ENCODE measurements around the gene UTS2B.

The UTS2B gene

DNA sequence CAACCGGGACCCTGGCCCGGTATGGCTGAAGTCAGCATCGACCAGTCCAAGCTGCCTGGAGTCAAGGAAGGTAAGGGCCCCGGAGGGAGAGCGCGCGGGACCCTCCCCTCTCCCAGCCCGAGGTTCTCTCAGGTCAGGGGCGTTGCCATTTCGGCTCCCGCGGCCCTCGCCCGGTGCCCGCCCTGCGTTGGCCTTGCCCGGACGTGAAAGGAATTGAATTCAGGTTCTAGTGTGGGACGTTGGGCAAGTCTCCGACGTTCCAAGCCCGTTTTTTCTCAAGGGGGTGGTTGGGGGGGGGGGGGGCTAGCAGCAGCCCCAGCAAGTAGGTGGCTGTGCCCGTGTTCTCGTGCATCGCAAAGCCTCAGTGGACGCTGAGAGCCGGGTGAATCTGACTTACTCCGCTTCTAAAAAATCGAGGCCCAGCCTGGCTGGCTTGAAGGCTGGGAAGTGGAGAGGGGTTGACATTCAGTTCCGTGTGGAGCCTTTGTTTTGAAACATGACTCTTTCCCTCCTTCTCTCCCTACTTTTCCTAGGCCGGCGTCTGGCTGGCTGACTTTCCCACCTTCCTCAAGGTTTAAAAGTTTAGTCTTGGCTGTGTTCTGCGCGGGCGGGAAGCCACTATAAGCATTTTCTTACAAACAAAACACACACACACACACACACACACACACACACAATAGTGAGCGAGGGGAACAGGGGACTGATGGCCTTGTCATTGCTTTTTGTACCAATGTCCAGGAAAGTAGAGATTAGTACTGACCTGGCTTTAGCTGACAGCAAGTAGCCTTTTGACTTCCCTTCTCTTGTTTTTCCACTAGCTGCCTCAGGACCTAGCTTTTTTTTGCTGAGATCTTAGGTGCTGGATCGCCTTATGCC lies at the start of gene UTS2B:
Gene UTS2B, minus strand, starts transcription at position 873 of the 876 bp plus-strand sequence. CDS start 48,337 bp downstream, outside the sequence.
- DNase-seq: peak in 1 of 2 donors; percentile 57

DNA sequence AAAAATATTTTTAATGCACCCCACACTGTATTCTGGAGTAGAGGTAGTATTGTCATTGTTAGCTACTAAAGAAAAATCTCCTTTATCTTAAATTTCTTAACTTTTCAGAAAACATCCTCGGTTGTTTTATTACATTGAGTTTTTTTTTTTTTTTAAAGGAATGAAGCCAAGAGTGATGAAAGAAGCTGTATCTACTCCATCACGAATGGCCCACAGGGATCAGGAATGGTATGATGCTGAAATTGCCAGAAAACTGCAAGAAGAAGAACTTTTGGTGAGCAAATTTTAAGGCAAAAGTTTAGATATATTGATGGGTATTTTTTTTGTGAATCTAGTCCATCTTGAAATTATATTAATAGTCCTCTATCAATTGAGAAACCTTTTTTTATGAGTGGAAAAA lies 49.7 kb upstream of the UTS2B start:
- no peak for DNase-seq

DNA sequence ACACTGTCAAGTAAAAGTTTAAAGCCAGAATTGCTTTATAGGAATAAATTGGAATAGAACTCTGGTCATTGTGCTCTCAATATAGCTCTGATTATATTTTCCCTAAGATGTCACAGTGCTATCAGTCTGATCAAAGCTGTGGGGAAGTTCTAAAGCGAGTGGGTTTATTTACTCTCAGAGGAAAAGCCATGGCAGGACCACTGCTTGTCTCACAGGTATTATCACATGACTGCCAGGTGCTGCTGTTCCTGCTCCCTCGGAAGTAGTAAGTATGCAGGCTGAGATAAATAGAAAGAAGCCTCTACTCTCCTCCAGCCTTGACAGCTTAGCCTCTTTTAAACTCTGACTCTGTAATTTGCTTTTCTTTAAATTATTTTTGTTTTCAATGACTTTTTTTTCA lies 49.1 kb upstream of the UTS2B start:
- DNase-seq: no peak

DNA sequence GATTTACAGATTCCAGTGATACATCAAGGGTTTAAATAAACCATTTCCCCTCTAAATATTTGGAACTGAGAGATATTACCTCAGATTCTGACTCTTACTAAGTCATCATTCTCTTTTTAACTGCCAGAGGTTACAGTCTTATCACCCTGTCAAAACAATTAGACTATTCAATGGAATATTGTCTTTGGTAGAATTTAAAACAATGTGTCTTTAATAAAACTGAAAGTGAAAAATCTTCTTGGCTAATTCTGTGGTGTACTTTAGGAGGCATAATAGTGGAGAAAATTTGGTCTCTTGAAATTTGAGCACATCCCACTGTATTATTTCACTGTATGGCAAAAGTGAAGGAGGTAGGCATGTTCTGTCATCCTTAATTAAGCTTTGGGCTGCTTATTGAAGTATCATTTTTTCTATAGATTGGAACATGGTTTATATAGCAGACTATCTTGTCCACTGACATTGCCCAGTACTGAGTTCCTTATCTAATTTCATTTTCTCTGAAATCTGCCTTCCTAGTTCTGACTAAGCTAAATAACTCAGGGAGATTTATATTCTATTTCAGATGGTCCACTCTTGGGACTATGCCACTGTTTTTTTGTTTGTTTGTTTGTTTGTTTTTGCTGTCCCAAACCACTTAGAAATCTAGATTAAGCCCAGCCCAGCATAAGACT lies 48.0 kb upstream of the UTS2B start:
- no peak for DNase-seq

GRCh38 chr3:191376516-191377141 lies 46.3 kb upstream of the UTS2B start:
- no peak for DNase-seq

DNA sequence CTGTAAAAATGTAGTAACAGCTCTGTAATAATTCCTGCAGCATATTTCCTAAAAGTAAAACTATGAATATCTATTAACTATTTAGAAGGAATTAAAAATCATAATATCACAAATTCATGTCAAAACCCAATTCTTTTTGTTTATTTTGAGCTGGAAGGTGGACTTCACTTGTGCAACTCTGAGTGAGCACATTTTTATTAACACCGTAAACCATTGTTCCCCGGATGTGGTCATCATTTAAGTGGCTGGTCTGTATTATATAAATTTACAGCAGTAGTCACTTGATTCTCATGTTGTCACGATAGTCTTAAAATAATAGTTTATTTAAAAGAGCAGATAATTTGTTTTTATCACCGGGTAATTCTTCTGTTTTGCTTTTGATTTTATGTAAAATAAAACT lies 43.0 kb upstream of the UTS2B start:
- DNase-seq: no peak

- no peak for DNase-seq
Measured at GRCh38 chr3:191372122-191372521, 41.8 kb upstream of the UTS2B start.

DNA sequence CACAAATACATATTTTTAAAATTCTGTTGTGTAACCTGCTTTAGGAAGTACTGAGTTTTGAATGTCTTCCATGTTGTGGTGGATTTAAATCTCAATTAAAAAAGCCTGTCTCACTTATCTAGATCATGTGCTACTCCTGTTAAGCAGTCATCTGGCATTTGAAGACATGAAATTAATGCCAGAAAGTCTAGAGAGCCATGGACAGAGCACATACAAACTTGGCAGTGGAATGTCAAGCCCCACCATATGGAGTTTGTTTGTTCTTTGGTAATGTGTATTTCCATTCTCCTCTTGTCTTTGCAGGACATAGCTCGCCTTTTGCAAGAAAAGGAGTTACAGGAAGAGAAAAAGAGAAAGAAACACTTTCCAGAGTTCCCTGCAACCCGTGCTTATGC lies 39.3 kb upstream of the UTS2B start:
- no peak for DNase-seq

GRCh38 chr3:191368755-191369615 lies 38.7 kb upstream of the UTS2B start:
- no peak for DNase-seq

DNA sequence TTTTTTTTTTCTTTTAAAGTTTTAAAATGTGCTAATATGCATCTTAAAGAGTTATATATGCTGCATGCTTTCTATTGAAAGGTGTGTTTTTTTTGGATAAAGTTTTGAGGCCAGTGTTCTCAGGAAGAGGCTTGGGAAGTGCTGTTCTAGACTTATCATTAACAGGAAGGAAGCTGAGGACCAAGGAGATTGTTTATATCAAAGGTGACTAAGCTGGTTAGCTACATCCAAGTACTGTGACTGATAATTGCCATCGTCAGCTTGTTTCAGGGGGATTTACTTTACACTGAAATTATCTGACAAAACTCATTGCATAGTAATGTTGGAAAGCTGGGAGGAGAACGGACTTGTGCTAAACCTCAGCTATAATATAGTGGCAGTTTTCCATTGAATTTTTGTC lies 36.3 kb upstream of the UTS2B start:
- no peak for DNase-seq

DNA sequence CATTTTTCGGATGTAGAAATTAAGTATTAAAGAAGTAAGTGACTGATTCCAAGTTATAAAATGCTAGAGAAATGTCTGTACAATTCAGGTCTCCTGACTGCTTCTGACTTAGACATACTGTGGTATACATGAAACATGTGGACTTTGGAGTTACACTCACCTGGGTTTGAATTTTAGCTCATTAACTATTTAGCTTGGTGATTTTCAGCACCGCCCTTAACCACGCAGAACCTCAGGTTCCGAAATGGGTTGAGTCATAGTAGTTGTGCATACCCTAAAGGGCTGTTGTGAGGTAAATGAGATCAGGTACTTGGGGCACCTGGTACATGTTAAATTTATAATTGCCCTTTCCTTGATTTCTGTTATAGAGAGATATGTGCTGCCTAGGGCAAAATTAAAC lies 32.9 kb upstream of the UTS2B start:
- no peak for DNase-seq

DNA sequence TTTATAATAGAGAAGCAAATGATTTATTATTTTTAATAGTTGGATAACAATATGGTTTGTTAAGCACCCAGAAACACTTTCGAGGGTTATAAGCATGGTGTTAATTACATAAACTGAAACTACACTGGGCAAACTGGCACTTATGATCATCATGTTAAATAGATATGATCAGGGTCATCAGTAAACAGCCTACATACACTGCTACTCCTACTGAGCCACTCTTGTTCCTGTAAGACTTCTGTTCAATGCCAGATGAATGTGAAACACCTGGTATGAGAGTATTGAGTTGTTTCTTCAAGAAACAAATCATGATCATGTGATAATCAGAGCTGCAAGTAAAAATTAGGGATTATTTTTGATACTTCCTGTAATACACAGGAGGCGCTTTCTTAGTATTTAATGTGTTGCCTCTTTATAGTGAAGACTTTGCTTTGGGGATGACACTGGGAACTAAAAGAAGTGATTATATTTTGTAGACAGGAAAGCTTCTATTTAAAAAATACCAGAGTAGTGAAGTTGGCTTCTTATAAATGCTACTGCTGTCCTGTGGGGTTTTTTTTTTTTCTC lies 32.3 kb upstream of the UTS2B start:
- DNase-seq: no peak

DNA sequence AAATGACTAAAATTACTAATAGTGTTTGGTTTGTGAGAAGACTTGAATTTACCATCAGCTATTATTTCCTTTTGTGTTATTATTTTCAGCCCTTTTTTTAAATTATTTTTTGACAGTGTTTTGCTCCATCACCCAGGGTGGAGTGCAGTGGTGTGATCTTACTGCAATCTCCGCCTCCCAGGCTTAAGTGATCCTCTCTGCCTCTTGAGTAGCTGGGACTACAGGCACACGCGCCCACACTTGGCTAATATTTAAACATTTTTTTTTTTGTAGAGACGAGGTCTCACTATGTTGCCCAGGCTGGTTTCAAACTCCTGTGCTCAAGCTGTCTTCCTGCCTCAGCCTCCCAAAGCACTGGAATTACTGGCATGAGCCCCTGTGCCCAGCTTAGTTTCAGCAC lies 31.7 kb upstream of the UTS2B start:
- no peak for DNase-seq

DNA sequence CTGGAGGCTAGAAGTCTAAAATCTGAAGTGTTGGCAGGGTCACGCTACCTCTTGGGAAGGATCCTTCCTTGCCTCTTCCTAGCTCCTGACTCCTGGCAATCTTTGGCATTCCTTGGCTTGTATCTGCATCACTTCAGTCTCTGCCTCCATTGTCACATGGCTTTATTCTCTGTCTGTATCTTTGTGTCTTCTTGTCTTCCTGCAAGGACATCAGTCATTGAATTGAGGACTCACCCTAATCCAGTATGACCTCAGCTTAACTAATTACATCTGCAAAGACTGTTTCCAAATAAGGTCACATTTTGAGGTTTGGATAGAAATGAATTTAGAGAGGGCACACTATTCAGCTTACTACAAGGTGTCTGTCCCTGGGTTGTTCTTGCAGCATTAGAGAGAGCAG lies 31.1 kb upstream of the UTS2B start:
- DNase-seq: no peak

DNA sequence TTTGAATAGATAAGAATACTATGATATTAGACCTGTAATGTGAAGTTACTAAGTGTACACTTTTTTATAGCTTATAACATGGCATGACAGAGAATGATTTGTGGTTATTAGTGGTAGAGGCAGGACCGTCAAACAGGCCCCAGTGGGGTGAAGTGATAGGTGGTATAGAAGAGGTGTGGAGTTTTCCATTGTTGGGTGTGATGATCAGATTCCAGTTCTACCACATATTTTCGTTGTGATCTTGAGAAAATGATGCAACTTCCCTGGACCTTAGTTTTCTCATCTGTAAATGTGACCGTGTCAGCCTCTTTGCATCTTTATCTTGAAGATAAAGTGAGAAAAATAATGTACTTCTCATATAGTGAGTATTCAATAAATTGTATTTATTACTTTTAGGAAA lies 30.3 kb upstream of the UTS2B start:
- no peak for DNase-seq

GRCh38 chr3:191358929-191359328 lies 28.6 kb upstream of the UTS2B start:
- no peak for DNase-seq

DNA sequence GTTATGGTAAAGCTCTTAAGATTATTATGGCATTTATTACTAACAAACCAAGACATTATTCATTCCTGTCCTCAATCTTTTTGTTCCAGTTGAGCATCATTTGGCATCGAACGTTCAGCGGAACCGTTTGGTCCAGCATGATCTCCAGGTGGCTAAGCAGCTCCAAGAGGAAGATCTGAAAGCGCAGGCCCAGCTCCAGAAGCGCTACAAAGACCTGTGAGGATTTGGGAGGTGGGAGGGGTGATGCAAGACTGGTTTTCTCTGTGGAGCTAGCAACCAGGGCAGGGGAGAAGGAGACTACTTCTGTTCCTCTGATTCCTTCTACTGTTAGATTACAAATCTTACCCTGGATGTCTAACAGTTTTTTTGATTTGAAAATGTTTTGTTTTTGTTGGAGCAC lies 27.6 kb upstream of the UTS2B start:
- DNase-seq: no peak

GRCh38 chr3:191356631-191357439 lies 26.5 kb upstream of the UTS2B start:
- no peak for DNase-seq

DNA sequence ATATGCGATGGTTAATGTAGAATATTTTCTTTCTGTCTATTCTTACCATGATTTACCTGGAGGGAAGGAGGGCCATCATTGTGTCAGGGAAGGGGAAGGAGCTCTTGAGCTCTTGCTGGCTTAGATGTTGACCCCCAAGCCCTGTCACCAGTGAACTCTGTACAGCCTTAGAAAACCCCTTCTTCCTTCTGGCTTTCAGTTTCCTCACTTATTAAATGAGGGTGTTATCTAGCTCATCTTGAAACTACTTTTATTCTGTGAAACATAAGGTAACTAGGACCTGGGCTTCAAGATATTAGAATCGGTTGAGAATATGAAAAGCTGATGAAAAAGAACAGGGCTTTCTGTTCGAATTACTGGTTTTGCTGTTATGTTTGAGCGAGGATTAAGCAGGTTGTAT lies 25.1 kb upstream of the UTS2B start:
- DNase-seq: no peak

DNA sequence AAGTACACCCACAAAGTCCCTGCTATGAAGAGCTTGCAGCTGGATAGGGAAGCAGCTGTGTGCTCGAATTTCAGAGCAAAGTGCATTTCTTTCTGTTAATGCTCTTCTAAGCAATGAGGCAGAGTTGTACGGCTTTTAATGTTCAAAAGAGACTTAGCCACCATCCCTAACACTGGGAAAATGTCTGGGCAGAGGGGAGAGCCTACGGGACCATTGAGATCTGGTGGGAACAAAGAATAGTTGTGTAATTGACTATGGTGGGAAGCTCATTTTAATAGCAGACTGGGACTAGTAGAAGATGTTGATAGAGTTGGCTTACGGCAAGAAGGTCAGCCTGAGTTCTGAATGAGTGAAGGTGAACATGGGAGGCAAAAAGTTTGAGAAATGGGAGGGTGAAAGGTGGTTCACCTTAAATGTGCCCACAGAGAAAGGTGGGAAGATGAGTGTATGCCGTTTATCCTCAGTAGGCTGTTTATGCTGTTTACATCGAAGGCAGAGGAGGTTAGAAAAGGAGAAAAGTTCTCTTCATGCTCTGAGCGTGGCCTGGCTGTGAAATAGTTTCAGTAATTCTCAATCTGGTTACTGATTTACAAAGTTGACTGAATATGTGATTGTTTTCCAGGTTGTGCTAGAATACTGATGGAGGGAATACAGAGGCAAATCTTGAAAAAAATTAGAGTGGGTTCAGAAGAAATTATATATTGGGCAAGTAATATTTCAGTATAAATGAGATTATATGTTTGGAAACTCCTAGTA lies 22.9 kb upstream of the UTS2B start:
- no peak for DNase-seq

DNA sequence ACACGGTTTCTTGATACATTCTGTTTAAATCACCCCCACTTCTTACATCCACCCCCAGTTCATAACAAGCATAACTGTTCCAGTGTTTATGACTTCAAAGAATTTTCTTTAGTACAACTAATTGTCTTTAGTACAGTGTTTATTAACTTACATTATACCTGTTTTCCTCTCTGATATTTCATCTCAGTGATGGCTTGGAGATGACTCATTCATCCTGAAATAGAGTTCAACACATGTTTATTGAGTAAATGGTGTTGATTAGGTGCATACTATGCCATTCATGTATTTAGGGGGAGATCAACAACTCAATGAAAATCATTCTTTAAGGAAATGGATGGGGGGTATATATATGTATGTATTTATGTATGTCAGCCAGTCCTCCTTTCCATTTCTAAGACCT lies 21.7 kb upstream of the UTS2B start:
- DNase-seq: no peak
